ENCODE results near the gene LRP4.

Gene LRP4

GRCh38 chr11:46918788-46919513, 601 bp upstream of the LRP4 start:
- DNase-seq (ENCODE audit: low read depth): no peak

DNA sequence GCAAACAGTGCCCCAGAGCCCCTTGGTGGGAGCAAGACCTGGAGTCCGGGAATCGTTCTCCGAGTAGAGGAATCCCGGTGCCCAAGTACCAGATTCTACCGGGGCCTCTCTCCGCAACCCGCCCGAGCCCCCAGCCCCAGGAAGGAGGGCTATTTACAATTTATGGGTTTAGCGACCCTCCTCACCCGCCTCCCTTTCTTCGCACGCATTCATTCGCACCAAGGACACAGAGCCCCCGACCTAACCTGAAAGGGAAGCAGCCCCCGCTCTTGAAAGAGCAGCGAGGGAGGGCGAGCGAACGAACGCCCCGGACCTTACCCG, 628 bp downstream of the LRP4 start:
- DNase-seq (ENCODE audit: low read depth): no peak

GRCh38 chr11:46917109-46917761, 1.1 kb downstream of the LRP4 start:
- DNase-seq (ENCODE audit: low read depth): no peak

DNA sequence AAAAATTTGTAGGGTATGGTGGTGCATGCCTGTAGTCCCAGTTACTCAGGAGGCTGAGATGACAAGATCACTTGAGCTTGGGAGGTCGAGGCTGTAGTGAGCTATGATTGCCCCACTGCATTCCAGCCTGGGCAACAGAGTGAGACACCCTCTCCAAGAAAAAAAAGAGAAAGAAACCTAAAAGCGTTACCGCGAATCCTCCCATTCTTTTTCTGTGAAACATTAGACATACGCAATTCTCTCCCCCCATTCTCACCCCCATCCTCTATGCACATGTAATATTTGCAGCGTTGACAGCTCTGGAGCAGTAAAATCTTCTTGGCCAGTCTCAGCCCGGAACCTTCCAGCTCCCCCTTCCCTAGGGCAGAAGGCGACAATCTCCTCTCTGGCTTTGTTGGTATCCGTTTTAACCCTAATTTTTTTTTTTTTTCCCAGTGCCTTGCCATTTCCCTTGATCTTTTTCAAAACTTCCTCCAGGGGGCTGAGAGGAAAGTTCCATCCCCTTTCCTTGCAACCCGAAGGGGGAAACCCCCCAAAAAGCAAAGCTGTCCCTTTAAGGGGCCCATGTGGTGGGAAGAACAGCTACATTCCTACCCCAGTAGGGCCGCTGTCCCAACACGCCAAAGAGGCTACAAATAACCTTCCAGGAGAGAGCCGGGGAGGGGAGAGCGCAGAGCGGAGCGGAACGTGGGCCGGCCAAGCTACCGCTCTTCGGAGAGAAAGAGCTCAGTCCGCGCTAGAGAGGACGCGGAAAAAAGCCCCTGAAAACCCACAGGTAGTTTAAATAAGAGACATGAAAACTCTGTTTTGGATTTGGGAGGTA, 1.9 kb downstream of the LRP4 start:
- DNase-seq (ENCODE audit: low read depth): peak; percentile 56

- DNase-seq (ENCODE audit: low read depth): no peak
Measured at GRCh38 chr11:46914910-46915309, 3.4 kb downstream of the LRP4 start.

DNA sequence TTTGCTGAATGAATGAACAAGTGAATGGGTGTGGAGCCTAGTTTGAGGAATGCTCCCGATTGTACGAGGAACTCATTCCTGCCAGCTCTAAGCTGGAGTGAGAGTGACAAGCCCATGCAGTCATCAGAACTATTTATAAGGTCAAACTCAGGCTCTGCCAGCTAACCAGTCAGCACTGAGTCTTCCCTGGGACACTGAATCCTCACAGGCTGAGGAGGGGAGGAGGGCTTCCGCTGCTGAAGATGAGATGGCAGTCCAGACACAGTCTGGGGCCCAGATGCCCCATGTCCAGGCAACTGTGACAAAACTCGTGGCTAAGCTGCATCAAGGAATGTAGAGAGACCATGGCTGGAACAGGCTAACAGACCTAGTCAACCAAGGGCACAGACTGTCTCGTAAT, 4.0 kb downstream of the LRP4 start:
- peak; percentile 43 for DNase-seq (ENCODE audit: low read depth)

GRCh38 chr11:46913484-46913883, 4.9 kb downstream of the LRP4 start:
- DNase-seq (ENCODE audit: low read depth): no peak

- DNase-seq (ENCODE audit: low read depth): no peak
Measured at GRCh38 chr11:46912526-46913150, 5.7 kb downstream of the LRP4 start.

- no peak for DNase-seq (ENCODE audit: low read depth)
Measured at GRCh38 chr11:46907606-46908005, 10.7 kb downstream of the LRP4 start.

- DNase-seq (ENCODE audit: low read depth): no peak
Measured at GRCh38 chr11:46906609-46907041, 11.7 kb downstream of the LRP4 start.

DNA sequence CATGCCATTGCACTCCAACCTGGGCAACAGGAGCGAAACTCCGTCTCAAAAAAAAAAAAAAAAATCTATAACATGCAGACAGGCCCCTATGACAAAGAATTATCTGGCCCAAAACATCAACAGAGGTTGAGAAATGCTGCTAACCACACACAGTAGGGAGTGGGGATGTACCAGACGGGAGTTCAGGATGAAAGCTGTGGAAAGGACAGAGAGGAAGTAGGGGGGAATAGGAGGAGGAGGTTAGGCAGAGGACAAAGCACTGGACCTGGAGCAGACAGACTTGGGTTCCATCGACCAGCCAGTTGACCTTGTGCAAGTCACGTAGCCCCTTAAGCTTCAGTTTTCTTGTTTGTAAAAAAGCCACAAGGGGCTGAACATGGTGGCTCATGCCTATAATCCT, 12.5 kb downstream of the LRP4 start:
- no peak for DNase-seq (ENCODE audit: low read depth)

DNA sequence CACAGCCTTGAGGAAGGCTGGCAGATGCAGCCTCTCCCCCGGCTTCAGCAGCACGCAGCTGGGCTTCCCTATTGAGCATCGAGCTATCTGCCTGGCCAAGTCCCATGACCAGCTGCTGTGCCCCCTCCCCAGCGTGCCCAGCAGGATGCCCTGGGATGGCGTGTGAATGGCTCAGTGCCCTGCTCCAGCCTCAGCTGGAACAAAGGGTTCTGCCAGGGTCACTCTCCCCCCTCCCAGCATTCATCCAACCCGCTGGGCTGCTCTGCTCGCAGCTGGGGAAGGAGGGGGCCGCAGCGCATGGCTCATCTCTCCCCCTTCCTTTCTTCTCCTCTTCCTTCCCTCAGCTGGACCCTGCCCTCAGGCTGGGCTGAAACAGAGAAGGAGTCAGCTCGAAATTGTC, 14.5 kb downstream of the LRP4 start:
- no peak for DNase-seq (ENCODE audit: low read depth)

GRCh38 chr11:46902694-46903093, 15.7 kb downstream of the LRP4 start:
- DNase-seq (ENCODE audit: low read depth): no peak

DNA sequence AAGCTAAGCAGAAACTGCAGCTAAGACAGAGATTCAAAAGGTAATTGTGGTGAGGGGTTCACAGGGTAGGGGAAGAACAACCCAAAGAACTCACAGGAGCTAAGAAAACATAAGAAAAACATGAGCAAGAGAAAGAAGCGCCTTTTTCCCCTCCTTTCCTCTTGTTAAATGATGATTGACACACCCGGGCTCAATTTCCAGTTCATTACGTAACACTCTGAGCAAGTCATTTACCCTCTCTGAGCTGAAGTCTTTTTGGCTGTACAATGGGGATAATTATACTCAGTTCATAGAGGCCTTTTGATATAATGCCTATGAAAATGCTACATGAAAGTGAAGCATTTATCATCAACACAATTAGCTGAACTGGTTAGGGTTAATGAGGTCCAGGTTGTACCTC, 17.2 kb downstream of the LRP4 start:
- DNase-seq (ENCODE audit: low read depth): no peak

DNA sequence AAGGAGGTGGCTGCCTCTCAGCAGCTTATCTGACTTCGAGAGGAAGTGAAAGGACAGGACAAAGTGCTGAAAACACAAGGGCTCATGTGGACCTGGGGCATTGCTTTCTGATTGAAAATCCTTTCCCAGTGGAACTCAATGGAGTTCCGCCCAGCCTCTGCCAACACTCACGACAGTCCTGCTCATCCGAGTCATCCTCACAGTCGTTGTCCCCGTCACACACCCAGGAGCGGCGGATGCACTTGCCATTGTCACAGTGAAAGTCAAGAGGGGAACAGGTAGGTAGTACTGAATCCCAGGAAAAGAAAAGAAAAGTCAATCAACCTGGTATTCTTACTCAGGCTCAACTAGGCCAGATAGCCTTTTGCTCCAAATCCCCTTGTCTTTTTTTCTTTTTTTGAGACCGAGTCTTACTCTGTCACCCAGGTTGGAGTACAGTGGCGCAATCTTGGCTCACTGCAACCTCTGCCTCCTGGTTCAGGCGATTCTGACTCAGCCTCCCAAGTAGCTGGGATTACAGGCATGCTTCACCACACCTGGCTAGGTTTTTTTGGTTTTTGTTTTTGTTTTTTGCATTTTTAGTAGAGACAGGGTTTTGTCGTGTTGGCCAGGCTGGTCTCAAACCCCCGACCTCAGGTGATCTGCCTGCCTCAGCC, 18.1 kb downstream of the LRP4 start:
- no peak for DNase-seq (ENCODE audit: low read depth)

DNA sequence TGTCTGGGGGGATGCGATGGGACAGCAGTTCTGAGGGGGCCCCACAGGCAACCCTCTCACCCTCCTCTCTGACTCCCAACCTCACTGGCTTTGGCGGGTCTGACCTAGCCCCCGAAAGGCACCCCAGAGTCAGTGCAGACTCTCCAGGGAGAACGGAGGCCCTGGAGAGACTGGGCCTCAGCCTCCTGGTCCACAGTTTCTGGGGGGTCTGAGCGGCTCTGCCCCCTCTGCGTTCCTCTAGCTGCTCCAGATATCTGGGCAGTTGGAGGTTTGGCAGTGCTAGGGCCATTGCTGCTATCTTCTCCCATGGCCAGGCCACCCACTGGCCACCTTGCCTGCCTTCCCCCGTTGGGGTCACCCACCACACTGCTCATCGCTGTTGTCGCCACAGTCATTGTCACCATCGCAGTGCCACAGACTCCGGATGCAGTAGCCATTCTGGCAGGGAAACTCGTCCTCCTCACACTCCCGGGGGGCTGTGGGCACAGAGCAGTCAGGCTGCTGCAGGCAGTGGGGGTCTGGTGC, 18.8 kb downstream of the LRP4 start:
- DNase-seq (ENCODE audit: low read depth): no peak

DNA sequence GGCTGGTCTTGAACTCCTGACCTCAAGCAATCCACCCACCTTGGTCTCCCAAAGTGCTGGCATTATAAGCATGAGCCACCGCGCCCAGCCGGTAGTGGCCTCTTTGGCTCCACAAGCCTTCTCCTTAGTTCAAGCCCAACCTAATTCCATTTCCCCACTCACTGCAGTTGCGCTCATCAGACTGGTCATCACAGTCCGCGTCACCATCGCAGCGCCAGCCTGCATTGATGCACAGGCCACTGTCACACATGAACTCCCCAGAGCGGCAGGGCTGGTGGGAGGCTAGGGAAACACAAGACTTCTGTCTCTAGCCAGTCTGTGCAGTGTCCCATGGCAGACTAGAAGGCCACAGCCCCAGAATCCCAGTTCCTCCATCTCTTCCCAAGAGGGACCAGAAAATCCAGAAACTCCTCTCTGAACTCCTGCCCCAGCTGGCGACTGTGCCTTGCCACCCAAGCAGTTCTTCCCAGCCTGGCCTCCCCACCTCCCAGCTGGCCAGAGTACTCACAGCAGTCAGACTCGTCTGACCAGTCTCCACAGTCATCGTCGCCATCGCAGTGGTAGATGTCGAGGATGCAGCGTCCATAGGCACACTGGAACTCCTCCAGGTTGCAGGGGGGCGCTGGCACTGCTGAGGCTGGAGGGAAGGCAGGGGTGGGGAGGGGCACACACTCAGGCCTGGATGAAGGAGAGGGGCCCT, 19.8 kb downstream of the LRP4 start:
- no peak for DNase-seq (ENCODE audit: low read depth)

DNA sequence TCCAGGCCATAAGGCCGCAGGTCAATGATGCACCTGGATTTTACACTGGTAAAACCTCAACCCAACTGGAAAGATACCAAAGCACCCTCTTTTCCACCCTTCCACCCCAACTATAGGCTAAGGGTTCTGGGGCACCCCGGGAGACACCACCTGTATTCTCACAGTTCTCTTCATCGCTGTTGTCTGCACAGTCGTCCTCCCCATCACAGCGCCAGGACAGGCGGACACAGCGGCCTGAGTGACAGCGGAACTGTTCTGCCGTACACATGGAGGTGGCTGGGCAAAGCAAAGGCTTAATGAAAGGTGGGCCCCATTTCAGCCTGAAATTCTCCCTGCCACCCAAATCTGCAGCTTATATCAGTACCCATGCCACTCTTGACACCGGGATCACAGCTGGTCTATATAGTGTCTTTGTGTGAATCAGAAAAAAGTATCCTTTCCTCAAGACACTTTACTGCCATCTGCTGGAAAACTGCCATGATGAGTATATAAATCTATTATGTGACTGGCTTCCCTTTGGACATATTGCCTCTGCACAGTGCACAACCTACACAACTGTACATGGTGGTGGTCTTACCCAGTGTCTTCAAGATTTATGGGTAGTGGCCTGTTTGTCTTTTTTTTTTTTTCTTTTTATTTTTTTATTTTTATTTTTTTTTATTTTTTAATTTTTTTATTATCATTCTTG, 21.5 kb downstream of the LRP4 start:
- DNase-seq (ENCODE audit: low read depth): peak; percentile 13

DNA sequence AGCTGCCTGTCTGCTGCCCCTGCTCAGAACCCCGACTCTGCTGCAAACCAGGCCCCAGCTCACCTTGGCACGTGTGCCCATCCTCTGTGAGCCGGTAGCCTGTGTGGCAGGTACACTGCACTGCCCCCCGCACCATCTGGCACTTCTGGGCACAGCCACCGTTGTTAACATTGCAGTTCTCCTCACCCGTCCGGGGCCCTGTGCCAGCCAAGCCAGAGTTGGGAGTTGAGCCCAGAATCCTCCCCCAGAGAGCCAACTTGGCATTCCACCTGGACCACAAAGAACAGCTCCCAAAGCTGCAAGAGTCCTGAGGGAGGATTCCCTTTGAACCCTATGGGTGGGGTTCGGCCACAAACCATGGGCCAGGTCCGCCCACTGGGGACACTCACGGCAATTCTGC, 22.5 kb downstream of the LRP4 start:
- DNase-seq (ENCODE audit: low read depth): peak; percentile 60

DNA sequence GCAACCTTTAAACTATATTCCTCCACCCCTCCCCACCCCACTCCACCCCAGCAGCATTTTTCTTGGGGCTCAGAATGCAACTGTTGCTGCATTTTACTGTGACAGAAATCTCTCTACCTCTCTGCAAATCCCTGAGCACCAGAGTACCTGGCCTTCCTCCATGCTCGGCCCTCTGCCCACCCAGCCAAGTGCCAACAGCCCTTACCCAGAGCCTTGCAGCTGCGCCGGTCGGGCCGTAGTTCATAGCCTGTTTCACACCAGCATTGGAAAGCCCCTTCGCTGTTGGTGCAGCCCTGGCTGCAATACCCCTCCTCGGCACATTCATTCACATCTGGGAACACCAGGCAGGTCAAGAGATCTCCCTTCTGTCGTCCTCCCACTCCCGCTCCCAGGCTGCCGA, 23.4 kb downstream of the LRP4 start:
- no peak for DNase-seq (ENCODE audit: low read depth)

- no peak for DNase-seq (ENCODE audit: low read depth)
Measured at GRCh38 chr11:46894506-46894905, 23.8 kb downstream of the LRP4 start.
